ENCODE data around the gene LMTK3.
"Not testable (repeated sequence)": the region's sequence is repeated elsewhere in the genome, so short reads cannot be mapped to it uniquely, and the experiment has no call there.

LMTK3 gene

DNA sequence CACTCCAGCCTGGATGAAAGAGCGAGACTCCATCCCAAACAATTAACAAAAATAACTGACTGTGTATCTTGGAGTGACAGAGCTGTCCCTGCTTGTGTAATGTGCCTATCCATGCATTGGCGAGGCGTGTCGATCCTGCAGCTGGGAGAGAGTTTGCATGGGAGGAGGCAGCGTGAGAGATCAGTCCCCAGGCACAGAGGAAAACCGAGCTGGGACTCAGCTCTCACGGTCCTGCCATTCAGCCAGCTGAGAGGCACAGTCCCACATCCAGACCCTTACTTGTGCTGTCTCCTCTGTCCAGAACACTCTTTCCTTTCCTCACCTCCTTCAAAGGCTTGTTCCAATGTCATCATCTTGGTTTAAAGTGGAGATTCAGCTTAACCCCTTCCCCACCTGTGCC is 28.5 kb upstream of the LMTK3 start:
- no peak for FAIRE-seq

DNA sequence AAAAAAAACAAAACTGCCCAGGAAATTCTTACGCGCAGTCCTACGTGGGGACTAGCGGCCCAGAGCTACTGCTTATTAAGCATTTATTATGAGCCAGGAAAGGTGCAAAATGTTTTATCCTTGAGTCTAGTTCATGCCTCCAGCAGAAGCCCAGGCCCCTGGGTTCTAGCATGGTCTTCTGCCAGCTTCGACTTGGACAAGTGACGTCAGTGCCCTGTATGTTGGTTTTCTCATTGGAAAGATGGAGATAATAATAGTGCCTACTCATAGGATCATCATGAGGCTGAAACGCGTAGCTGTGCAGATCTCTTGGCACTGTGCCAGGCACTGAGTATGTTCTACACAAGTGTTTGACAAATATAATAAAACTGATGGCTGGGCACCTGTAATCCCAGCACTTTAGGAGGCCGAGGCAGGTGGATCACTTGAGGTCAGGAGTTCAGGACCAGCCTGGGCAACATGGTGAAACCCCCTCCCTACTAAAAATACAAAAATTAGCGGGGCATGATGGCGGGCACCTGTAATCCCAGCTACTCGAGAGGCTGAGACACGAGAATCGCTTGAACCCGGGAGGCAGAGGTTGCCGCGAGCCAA is 28.0 kb upstream of the LMTK3 start:
- no peak for FAIRE-seq

DNA sequence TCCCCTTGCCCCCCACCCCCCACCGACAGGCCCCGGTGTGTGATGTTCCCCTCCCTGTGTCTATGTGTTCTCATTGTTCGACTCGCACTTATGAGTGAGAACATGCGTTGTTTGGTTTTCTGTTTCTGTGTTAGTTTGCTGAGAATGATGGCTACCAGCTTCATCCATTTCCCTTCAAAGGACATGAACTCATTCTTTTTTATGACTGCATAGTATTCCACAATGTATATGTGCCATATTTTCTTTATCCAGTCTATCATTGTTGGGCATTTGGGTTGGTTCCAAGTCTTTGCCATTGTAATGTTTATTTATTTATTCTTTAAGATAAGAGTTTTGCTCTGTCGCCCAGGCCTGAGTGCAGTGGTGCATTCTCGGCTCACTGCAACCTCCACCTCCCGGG is 26.4 kb upstream of the LMTK3 start:
- FAIRE-seq = not testable (repeated sequence)

DNA sequence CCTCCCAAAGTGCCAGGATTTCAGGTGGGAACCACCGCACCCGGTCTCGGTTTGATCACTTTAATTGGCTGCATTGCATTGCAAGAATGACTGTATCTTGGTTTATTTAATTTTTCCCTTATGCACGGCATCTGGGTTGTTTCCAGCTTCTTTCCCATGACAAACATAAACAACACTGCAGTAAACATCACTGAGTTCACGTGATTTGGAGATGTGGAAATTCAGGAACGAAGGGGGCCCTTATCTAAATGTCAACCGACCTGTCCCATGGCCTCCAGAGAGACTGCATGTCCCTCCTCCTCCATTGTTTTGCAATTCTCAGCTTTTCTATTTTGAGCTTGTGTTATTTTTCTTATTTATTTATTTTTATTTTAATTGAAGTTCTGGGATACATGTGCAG is 25.9 kb upstream of the LMTK3 start:
- no peak for FAIRE-seq

DNA sequence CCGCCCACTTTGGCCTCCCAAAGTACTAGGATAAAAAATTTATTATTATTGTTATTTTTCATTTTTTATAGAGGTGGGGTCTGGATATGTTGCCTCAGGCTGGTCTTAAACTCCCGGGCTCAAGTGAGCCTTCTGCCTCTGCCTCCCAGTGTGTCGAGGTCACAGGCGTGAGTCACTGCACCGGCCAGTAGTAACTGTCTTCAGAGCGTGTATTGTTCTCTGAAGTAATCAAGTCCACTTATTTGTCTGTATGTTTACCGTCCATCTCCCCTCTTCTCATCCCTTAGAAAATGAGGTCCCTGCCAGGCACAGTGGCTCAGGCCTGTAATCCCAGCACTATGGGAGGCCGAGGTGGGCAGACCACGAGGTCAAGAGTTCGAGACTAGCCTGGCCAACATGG is 22.1 kb upstream of the LMTK3 start:
- FAIRE-seq = no peak

DNA sequence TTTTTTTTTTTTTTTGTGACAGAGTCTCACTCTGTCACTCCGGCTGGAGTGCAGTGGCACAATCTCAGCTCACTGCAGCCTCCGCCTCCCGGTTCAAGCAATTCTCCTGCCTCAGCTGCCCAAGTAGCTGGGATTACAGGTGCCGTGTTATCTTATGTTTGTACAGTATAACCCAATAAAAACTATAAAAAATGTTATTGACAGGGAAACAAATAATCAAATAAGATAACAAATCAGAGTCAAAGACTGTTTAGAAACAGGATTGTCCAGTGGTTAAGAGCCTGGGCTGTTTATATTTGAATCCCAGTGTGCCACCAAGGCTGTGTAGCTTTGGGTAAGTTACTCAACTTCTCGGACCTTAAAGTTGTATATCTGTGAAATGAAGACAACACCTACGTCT is 19.1 kb upstream of the LMTK3 start:
- no peak for FAIRE-seq

DNA sequence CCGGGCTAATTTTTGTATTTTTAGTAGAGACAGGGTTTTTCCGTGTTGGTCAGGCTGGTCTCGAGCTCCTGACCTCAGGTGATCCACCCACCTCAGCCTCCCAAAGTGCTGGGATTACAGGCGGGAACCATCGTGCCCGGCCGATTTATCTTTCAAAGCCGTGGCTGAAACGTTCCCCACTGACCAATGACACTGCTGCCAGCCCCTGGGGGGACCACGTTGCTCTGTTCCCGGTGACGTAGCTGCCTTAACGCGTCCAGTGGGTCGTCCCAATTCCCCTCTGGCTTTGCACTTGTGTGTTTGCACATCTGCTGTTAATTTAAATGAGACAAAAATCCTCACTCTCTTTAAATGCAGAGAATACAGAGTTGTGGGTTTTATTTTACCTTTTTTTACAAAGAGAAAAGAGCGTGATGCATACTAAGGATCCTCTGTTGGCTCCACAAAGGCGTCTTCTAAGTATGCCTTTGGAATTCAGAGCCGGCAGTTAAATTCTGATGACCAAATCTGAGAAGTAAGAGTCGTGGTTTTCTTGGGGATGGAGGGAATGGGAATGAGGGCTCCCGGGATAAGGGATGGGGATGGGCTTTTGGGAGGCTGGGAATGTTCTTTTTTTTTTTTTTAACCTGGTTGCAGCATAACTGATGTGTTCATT is 18.6 kb upstream of the LMTK3 start:
- no peak for FAIRE-seq

DNA sequence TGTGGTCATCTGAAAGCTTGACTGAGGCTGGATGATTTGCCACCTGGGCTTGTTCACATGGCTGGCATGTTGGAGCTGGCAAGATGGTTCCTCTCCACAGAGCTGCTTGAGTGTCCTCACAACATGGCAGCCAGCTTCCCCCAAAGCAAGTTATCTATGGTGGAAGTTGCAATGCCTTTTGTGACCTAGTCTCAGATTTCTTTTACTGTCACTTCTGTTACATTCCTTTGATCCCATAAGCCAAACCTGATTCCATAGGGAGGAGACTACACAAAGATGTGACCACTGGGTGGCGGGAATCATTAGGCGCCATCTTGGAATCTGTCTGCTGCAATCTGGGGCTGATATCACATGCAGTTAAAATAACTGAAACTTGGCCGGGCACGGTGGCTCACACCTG is 17.5 kb upstream of the LMTK3 start:
- no peak for FAIRE-seq

DNA sequence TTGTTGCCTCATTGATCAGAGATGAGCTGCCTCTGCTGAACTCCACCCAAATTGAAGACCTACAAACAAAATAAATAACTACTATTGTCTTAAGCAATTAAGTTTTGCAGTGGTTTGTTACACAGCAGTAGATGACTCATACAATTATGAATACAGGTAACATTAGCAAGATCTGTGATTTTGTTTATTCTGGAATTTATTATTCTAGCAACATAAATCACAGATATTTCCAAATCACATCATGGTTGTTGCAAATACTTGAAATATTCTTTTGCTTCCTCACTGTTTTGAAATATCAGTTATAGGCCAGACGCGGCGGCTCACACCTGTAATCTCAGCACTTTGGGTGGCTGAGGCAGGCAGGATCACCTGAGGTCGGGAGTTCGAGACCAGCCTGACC is 13.1 kb upstream of the LMTK3 start:
- FAIRE-seq = no peak

DNA sequence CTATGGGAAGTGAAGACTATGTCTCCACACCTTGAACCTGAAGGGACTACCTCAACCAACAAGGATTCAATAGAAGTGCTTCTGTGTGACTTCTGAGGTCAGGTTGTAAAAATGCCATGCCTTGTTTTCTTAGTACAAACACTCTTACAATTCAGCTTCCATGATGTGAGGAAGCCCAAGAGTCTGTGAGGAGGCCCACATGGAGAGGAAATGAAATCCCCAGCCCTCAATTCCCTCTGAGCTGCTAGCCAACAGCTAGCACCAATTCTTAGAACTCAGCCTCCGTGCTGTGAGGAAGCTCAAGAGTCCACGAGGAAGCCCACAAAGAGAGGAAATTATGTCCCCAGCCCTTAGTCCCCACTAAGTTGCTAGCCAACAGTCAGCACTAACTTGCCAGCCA is 12.6 kb upstream of the LMTK3 start:
- no peak for FAIRE-seq

DNA sequence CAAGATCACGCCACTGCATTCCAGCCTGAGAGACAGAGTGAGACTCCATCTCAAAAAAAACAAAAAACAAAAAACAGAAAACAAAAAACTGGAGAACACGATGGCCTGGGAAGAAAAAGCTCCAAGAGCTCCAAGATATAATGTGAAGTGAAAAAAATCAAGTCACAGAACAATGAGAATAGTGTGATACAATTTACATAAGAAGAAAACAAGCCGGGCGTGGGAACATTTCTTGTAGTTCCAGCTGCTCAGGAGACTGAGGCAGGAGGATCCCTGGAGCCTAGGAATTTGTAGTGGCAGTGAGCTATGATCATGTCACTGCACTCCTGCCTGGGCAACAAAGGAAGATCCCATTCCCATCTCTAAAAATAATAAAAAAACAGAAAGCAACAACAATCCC is 8.5 kb upstream of the LMTK3 start:
- FAIRE-seq = no peak

DNA sequence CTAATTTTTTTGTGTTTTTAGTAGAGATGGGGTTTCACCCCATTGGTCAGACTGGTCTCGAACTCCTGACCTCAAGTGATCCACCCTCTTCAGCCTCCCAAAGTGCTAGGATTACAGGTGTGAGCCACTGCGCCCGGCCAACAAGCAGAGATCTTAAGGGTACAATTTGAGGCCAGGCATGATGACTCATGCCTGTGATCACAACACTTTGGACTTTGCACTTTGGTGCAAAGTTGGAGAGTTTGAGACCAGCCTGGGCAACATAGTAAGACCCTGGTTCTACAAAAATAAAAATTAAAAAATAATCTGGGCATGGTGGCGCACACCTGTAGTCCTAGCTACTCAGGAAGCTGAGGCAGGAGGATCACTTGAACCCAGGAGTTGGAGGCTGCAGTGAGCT is 7.8 kb upstream of the LMTK3 start:
- not testable (repeated sequence) for FAIRE-seq

DNA sequence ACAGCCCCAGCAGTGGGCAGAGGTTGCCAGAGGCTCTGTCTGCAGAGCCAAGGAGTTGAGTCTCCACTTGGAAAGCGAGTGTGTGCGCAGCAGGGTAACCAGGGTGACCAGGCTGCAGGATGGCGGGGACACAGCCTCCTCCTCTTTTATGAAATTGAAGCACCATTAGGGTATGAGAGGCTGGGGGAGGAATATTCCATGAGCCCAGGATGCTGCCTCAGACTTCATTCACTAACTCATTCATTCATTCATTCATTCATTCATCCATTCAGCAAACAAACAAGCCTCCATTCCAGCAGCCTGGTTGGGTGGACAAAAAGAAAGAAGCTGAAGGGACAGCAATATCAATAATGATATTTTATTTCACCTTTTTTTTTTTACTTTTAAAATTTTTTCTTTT is 6.6 kb upstream of the LMTK3 start:
- FAIRE-seq = no peak

DNA sequence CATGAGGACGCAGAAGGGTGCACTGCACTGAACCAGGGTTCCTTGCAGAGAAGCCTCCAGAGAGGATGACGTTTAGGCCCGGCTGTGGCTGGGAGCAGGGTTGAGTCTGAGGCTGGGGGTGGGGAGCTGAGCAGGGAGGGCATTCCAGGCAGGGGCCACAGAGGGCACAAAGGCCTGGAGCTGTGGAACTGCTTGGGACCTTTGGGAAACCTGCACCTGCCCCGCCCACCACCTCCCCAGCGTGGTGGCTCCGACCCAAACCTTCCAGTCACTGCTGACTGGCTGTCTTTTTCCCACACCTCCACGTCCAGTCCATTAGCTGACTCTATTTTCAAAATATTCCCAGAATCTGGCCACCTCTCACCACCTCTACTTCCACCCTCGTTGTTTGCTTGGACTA is 4.9 kb upstream of the LMTK3 start:
- no peak for FAIRE-seq

DNA sequence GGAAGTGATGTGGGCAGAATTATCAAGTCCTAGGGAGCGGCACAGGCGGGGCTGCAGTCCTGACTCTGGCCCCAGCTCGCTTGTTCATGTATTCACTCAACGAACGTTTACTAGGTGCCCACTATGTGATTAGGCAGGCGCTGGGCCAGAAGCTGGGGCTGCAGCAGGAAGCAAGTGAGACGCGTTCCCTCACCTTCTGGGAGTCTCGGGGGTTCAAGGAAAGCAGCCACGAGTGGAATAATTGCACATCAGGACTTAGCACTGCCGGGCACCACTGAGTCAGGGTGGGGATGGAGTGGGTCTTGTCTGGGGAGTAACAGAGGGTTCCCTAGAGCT is 2.5 kb upstream of the LMTK3 start:
- no peak for FAIRE-seq

DNA sequence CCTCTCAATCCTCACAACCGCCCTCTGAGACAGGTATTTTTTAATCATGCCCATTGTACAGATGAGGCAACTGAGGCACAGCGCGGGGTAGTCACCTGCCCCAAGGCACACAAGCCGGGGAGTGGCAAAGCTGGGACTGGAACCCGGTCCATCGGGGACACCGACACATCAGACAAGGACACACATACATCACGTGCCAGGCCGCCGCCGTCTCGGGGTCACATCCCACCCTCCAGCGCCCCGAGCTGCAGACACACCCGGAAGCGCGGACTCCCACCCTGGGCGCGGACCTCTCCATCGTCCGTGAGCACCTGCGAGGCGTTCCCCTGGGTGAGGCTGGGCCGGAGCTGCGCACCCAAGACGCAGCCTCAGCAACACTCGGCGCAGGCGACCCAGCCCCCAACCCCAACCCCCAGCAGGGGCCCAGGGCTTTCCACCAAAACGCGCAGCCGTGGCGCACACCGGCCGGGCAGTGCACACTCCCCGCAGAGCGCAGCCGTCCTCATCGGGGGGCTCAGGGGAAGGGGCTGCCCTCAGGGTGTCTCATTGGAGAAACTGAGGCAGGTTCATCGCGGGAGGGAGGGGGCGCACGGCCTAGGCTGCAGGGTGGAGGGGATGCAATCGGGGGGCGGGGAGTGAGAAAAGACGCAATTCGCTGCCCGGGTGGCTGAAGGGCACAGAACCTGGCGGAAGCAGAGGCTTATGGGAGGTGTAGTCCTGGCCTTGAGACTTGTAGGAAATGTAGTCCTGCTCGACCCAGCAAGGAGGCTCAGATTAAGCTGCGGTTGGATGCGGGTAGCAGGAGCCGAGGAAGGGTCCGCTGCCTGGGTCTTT is 1.9 kb upstream of the LMTK3 start:
- no peak for FAIRE-seq

DNA sequence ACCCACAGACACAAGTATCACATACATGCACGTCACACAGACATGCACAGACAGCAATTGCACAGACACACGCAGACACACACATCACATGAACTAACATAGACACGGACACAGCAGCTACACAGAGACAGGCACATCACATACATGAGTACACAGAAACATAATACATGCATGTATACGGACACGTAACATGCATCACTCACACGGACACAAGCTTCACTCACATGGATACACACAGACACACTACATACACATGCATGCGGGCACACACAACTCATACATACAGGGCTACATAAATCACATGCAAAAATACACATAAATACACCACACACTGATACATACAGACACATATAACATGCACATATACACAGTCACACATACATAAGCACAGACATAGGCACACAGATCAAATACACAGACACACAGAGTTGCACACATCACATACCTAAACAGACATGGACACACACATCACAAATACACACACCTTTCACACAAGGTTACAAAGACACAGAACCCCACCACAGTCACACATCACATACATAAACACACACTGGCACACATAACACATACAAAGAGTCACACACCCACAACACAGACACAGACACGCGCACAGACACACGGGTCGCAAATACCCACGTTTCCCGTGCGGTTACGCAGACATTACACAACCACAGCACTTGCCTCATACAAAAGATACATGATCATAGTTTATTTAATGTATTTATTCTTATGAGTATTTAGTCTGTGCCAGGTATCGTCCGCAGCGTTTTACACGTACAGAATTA is 1.1 kb upstream of the LMTK3 start:
- no peak for FAIRE-seq

DNA sequence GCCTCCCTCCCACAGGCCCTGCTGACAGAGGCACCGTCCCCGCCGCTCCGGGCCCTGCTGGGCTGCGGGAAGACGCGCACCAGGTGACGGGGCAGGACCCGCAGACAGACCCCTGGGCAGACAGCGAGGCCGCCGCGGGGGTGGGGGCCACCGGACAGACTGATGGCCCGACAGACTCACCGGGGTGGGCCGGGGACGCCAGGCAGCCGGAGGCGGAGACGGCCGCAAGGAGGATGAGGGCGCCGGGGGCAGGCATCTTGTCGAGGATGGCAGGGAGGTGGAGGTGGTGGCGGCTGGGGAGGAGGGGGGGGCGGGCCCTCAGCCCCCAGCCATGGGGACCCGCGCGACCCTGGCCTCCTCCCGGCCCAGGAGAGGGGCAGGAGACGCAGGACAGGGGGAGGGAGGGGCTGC is 309 bp downstream of the LMTK3 start:
- FAIRE-seq = no peak

DNA sequence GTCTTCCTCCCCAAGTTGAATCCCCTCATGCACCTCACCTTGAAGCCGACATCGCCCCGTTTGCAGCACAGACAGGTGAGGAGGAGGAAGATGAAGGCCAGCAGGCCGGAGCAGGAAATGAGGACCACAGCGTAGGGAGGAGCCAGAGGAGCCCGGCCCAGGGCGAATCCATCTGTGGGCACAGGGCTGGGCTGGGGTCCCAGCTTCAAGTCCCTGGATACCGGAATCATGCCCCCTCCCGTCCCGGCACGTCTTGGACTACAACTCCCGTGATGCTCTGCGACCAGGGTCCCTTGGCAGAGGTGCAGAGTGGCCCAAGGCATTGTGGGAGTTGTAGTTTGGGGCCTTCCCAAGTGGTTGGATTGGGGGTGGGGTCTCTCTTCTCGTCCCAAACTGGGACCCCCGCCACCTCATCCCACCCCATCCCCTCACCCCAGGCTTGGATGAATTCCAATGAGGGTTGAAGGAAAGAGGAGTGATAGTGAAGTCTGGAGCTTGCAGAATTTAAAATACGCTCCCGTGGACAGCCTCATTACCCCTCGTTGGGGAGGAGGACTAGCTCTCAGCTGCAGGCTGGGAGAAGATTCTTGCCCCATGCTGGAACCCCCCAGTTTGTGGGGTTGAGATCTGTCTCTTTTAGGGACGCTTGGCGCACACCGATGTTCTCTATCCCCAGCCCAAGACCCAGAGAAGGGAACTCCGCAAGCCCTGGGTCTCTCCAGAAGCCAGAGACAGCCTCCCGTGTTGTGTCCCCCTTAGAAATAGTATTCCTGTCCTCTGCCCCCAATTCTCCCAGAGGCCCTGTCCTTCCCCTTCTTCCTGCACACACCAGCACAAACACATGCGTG is 990 bp downstream of the LMTK3 start:
- no peak for FAIRE-seq

DNA sequence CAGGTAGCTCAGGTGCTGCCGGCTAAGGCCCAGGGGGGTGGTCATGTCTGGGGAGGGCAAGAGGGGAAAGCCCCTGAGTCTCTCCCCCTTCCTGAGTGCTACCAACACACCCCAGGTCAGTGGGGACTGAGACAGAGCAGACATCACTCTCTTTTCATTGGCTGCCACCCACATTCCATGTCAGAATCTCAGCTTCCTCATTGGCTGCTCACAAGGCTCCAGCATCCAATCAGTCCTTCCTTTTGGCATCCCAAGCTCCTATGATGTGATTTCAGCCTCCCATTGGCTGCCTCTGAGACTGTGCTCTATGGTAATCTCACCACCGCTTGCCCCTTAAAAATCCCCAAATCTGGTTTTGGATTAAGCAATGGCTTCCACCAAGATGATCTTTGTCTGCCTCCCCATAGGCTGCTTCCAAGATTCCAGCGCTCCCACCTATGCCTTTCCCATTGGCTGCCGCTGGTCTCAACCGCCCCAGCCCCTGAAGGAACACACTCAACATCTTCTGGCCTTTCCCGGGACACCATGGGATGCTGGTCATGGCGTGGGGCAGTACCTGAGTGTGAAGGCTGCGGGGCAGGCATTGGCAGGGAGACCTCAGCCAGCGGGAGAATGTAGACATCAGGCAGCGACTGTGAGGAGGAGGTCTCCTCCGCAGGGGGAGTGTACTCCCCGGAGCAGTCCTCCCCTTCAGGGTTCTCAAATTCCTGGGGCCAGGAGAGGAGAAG is 2.0 kb downstream of the LMTK3 start:
- FAIRE-seq = no peak

DNA sequence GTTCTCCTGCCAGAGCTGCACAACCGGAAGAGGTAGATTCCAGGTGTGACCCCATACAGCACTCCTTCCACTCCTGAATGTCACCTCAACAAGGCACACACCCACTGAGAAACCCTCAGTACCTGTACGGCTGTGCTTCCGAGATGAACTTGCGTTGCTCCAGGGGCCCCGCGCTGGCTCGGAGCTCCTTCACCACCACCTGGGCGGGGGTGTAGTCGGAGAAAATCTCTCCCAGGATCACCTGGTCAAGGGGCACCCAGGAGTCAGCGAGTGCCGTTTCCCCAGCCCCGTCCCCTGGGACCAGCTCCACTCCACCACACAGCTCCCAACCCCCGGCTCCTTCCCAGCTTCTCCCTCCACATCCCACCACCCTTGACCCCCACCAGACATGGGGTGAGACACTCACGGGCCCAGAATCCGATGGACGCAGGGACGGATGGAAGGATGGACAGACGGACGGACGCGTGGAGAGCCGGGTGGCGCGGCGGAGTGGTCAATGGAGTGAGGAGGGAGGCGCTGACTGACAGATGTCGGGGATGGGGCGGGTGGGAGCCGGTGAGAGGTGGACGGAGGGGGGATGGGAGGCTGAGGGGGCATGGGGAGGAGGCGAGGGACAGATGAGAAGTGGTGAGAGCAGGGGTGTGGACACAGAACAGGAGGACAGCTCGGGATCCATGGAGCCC is 2.8 kb downstream of the LMTK3 start:
- FAIRE-seq = no peak
